T47D (cell line): ENCODE results near the gene FPR2.
A peak's percentile ranks its signal among the peaks of the same experiment; 100 is the strongest.
"Not testable (repeated sequence)": the region's sequence is repeated elsewhere in the genome, so short reads cannot be mapped to it uniquely, and the experiment has no call there.

ENCODE experiments used
- DNase-seq, 2 experiments: peaks; one replicate each; pipeline versions ENCODE4 v3.0.0 to v3.0.0-alpha.2; 2011 to 2012; ENCODE audit warnings: low read depth in 1 of 2, low spot score in 1 of 2
- JUND ChIP-seq: IDR thresholded peaks from 2 replicates; pipeline ENCODE4 v1.6.1; 2012; ENCODE audit warnings: low read depth
- in situ Hi-C: cut with HindIII; loops from 2 replicates; pipeline ENCODE4 v1.10.0; 2016; ENCODE audit warnings: low sequenced_read_pairs, low pct_unique_long_range_greater_than_20kb

The FPR2 gene

GRCh38 chr19:51727349-51727880 is 33.6 kb upstream of the FPR2 start:
- DNase-seq: peak in 1 of 2 experiments; percentile 50
- in situ Hi-C loops: no loop called here
- no peak for TF ChIP-seq JUND

GRCh38 chr19:51729781-51730180 is 31.2 kb upstream of the FPR2 start:
- TF ChIP-seq JUND: no peak
- in situ Hi-C loops: no loop called here
- DNase-seq: no peak

DNA sequence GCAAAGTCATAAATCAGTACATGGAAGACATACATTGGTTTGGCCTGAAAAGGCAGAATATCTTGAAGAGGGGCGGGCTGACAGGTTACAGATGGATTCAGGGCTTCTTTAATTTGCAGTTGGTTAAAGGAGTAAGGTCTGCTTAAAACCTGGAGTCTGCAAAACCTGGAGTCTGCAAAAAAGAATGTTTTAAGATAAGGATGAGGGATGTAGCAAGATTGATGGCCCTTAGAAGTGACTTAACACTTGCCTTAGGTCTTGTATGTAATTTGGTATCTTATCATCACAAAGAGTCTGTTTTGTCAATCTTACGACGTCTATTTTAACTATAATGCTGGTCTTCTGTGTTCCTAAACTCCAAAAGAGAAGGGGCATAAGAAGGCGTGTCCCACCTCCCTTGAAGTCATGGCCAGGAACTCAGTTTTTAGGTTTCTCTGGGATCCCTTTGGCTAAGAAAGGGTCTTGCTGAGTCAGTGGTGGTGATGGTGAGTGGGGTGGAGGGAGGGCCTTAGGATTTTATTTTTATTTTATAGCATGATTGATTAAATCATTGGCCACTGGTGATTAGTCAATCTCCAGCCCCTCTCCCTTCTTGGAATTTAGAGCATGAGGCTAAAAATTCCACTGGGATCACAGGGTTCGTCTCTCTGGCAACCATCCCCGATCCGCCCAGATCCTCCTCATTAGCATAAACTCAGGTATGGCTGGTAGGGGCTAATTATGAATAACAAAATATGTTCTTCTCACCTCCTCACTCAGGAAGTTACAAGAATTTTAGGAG is 27.0 kb upstream of the FPR2 start:
- TF ChIP-seq JUND: no peak
- DNase-seq: no peak
- in situ Hi-C loops: no loop called here

- TF ChIP-seq JUND: no peak
- in situ Hi-C loops: no loop called here
- DNase-seq: no peak
Measured at GRCh38 chr19:51735759-51736449, 25.1 kb upstream of the FPR2 start.

GRCh38 chr19:51737389-51737788 is 23.6 kb upstream of the FPR2 start:
- no peak for DNase-seq
- TF ChIP-seq JUND: no peak
- in situ Hi-C loops: no loop called here

DNA sequence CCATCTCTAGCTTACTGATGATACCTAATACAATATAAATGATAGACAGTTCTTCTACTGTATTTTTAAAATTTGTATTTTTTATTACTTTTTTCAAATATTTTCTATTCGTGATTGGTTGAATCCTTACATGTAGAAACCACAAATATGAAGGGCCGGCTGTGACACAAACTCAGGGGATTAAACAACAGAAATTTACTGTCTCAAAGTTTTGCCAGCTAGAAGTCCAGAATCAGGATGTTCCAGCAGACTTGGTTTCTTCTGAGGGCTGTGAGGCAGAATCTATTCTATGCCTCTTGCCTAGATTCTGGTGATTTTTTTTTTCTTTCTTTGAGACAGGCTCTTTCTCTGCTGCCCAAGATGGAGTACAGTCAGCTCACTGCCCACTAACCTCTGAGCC is 23.1 kb upstream of the FPR2 start:
- DNase-seq: no peak
- TF ChIP-seq JUND: no peak
- in situ Hi-C loops: no loop called here

DNA sequence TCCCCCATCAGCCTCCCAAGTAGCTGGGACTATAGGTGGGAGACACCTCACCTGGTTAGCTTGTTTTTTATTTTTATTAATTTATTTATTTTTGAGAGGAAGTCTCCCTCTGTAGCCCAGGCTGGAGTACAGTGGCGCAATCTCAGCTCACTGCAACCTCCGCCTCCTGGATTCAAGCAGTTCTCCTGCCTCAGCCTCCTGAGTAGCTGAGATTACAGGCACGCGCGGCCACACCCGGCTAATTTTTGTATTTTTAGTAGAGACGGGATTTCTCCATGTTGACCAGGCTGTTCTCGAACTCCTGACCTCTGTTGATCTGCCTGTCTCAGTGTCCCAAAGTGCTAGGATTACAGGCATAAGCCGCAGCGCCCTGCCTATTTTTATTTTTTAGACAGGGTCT is 22.5 kb upstream of the FPR2 start:
- in situ Hi-C loops, DNase-seq: not testable (repeated sequence)

- no peak for TF ChIP-seq JUND
- in situ Hi-C loops: no loop called here
- DNase-seq: no peak
Measured at GRCh38 chr19:51739466-51740213, 21.3 kb upstream of the FPR2 start.

DNA sequence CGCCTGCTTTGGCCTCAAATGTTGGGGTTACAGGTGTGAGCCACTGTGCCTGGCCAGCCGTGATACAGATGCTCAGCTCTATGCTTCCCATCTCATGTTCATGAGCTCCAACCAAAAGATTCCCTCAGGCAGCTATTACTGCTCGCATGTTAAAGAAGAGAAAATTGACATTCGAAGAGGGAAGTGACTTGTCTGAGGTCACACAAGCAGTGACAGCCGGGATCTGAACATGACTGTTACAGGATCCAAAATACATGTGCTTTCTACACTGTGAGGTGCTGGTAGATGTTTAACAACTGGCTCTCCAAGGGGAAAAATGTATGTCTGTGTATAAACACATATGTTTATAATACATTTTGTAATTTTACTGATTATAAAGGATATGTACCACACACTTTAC is 20.6 kb upstream of the FPR2 start:
- DNase-seq: no peak
- in situ Hi-C loops: no loop called here
- no peak for TF ChIP-seq JUND

DNA sequence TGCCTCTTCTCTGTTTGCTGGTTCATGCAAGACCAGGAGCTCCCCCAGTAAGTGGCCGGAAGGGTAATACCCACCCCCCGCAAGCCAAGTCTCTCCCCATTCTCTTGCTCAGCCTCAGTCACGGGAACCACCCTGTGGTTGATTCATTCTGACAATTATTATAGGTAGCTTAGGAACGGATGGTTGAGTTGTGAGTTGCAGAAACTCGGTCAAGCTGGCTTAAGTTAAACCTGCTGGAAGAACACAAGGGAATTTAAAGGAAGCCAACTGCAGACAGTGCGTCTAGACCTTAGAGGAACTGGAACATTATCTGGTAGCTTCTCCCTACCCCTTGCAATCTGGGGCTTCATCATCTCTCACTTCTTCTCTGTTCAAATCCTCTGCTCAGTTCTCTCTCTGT is 18.2 kb upstream of the FPR2 start:
- no peak for TF ChIP-seq JUND
- DNase-seq: no peak
- in situ Hi-C loops: no loop called here

DNA sequence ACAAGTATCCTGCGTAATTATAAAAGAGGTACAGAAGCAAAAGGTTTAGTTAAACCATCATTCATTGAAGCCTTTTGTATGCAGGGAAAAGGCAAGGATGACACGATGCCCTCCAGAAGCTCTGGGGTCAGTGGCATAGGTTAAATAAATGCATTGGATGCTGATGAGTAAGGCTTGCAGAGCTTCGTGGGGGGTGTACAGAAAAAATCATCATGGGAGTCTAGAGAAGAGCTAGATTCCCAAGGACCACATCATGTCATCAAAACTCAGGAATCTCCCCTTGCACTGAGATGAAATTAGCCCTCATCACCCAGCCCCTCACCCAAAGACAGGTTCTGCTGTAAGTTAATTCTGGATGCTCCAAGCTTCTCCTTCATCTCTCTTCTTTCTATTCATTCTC is 17.6 kb upstream of the FPR2 start:
- in situ Hi-C loops: no loop called here
- TF ChIP-seq JUND: no peak
- DNase-seq: no peak

- in situ Hi-C loops: no loop called here
- TF ChIP-seq JUND: no peak
- DNase-seq: no peak
Measured at GRCh38 chr19:51746731-51747130, 14.2 kb upstream of the FPR2 start.

- no peak for DNase-seq
- in situ Hi-C loops: no loop called here
Measured at GRCh38 chr19:51749979-51750378, 11.0 kb upstream of the FPR2 start.

More at GRCh38 chr19:51749979-51750378, 11.0 kb upstream of the FPR2 start:
- no peak for TF ChIP-seq JUND
